K562 (cell line): ENCODE measurements around the gene PRKAR2B. TPM values are rescaled to one million over a fixed set of nuclear protein-coding genes. Genes with fewer than 3 reads are reported as not detected.

ENCODE experiments used
- ATF3 ChIP-seq, 2 experiments: fragments of 450-650 bp in 1 of 2; sonication (generic) in 1 of 2; formaldehyde crosslinking in 1 of 2; IDR thresholded peaks in 1 of 2; conservative IDR thresholded peaks in 1 of 2; 2 replicates each; pipeline versions ENCODE4 v1.6.1 to v1.8.1; 2016 to 2023; ENCODE audit warnings: mild to moderate bottlenecking in 2 of 2, moderate library complexity in 2 of 2, inconsistent platforms in 1 of 2, missing genetic modification reagents in 1 of 2
- CREB1 ChIP-seq, 2 experiments: sonication (generic) in 1 of 2; formaldehyde crosslinking in 1 of 2; IDR thresholded peaks; 2 replicates each; pipeline versions ENCODE4 v1.6.1 to v1.8.0; 2012 to 2022; ENCODE audit warnings: inconsistent platforms in 1 of 2, mild to moderate bottlenecking in 1 of 2, missing genetic modification reagents in 1 of 2, moderate library complexity in 1 of 2
- DPF2 ChIP-seq: fragments of 450-650 bp; IDR thresholded peaks from 2 replicates; pipeline ENCODE4 v1.6.1; 2016
- HIVEP1 ChIP-seq: fragments of 250-450 bp; sonication (Bioruptor Pico); IDR thresholded peaks from 2 replicates; pipeline ENCODE4 v1.4.0; 2020; ENCODE audit warnings: mild to moderate bottlenecking
- HMGXB4 ChIP-seq: sonication (generic); formaldehyde crosslinking; IDR thresholded peaks from 2 replicates; pipeline ENCODE4 v1.8.1; 2023; ENCODE audit warnings: mild to moderate bottlenecking, missing genetic modification reagents
- MEF2D ChIP-seq: conservative IDR thresholded peaks from 2 replicates; pipeline ENCODE4 v1.6.1; 2016; ENCODE audit warnings: low read depth, missing genetic modification characterization, missing compliant biosample characterization
- NELFE ChIP-seq: IDR thresholded peaks from 2 replicates; pipeline ENCODE4 v1.6.1; 2011; ENCODE audit warnings: mild to moderate bottlenecking; ENCODE audit not compliant: insufficient read depth, insufficient read length
- NFE2 ChIP-seq: IDR thresholded peaks from 2 replicates; pipeline ENCODE4 v1.6.1; 2014; ENCODE audit warnings: antibody characterized with exemption, low read depth
- RAD21 ChIP-seq, 2 experiments: fragments of 250-450 bp in 1 of 2; fragments of 450-650 bp in 1 of 2; sonication (Bioruptor Pico) in 1 of 2; formaldehyde crosslinking in 1 of 2; IDR thresholded peaks in 1 of 2; conservative IDR thresholded peaks in 1 of 2; 2 replicates each; pipeline versions ENCODE4 v1.4.0 to v1.8.0; 2020 to 2022; ENCODE audit warnings: mild to moderate bottlenecking in 2 of 2, moderate library complexity in 1 of 2
- SOX6 ChIP-seq: fragments of 450-650 bp; IDR thresholded peaks from 2 replicates; pipeline ENCODE4 v1.6.1; 2014; ENCODE audit warnings: mild to moderate bottlenecking
- ZBTB8A ChIP-seq: fragments of 450-650 bp; IDR thresholded peaks from 2 replicates; pipeline ENCODE4 v1.6.1; 2018; ENCODE audit warnings: mild to moderate bottlenecking, moderate library complexity; ENCODE audit not compliant: partially characterized antibody
- ZFP36 ChIP-seq: fragments of 150-350 bp; IDR thresholded peaks from 2 replicates; pipeline ENCODE4 v1.6.1; 2018; ENCODE audit warnings: low read length, low read depth; ENCODE audit not compliant: partially characterized antibody
- ZKSCAN8 ChIP-seq: fragments of 200-800 bp; sonication (Bioruptor generic); IDR thresholded peaks from 2 replicates; pipeline ENCODE4 v1.6.1; 2016; ENCODE audit warnings: missing genetic modification characterization, missing compliant biosample characterization
- ZNF143 ChIP-seq: sonication (generic); formaldehyde crosslinking; IDR thresholded peaks from 2 replicates; pipeline ENCODE4 v1.9.0; 2022; ENCODE audit warnings: mild to moderate bottlenecking, missing genetic modification reagents
- ZNF583 ChIP-seq: fragments of 250-450 bp; sonication (Bioruptor Pico); IDR thresholded peaks from 2 replicates; pipeline ENCODE4 v1.4.0; 2020
- ZNF766 ChIP-seq: fragments of 200-800 bp; sonication (Bioruptor generic); conservative IDR thresholded peaks from 2 replicates; pipeline ENCODE4 v1.6.1; 2016; ENCODE audit warnings: missing genetic modification characterization, missing compliant biosample characterization
- polyA plus RNA-seq, 8 experiments: library from polyadenylated mRNA; depleted of rRNA in 4 of 8; stranded (reverse) in 5 of 8; unstranded in 3 of 8; fragments of >200 nt; fragmentation: Nextera tagmentation in 2 of 8; fragmentation: Illumina TruSeq in 1 of 8; extraction: Ambion mirVana in 2 of 8; extraction: Trizol in 1 of 8; gene quantifications; 2 replicates each; pipeline versions ENCODE4 v1.2.1 to v1.2.3, GENCODE V29; 2011 to 2014; ENCODE audit warnings: inconsistent platforms in 1 of 8, missing spikeins in 1 of 8
- total RNA-seq, 7 experiments: library from RNA; depleted of rRNA in 6 of 7; stranded (reverse); fragments of >200 nt in 6 of 7; fragmentation: Illumina TruSeq in 2 of 7; extraction: Trizol in 2 of 7; gene quantifications; 2 replicates each; pipeline versions ENCODE4 v1.2.1 to v1.2.3, GENCODE V29; 2011 to 2021; ENCODE audit warnings: low replicate concordance in 1 of 7
- TF ChIP-seq, protein P1 (sequence below): sonication (generic); formaldehyde crosslinking; IDR thresholded peaks from 2 replicates; pipeline ENCODE4 v1.8.0; 2023; ENCODE audit warnings: mild to moderate bottlenecking, missing genetic modification reagents

Gene PRKAR2B
- total and polyA plus RNA-seq, 9 of the 15 experiments (the other 6 are each of a cell fraction or from before 2014, with no cell fraction given), result 59.0 to 173 (median 129) TPM

DNA sequence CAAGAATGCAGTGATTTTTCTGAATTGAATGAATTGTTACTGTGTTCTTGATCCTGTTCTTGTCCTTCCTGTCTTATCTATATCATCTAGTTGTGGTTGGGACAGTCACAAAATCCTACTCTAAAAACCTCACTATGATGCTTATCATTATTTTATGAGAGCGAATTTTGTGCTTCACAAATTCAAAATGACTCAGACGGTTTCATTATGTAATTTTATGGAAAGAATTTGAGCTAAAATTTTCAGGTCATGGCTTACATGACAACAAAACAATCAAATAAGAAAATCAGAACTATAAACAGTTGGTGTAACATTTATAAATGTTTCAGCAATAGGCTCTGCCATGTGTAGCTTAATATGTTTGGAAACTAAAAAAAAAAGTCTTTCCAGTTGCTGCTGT, 6.9 kb downstream of the PRKAR2B start (continued):
- peak; percentile 40; the same call in 1 of the 2 replicates for TF ChIP-seq SOX6
- no peak for TF ChIP-seq HMGXB4 (CRISPR knock-in tag)
- no peak for TF ChIP-seq MEF2D
- no peak for TF ChIP-seq ZFP36
- TF ChIP-seq ZNF143 (CRISPR knock-in tag), result no peak
- TF ChIP-seq NFE2, result peak; percentile 23; the same call in 1 of the 2 replicates
- no peak for TF ChIP-seq ZNF583 (CRISPR knock-in tag)
- TF ChIP-seq, protein P1, sequence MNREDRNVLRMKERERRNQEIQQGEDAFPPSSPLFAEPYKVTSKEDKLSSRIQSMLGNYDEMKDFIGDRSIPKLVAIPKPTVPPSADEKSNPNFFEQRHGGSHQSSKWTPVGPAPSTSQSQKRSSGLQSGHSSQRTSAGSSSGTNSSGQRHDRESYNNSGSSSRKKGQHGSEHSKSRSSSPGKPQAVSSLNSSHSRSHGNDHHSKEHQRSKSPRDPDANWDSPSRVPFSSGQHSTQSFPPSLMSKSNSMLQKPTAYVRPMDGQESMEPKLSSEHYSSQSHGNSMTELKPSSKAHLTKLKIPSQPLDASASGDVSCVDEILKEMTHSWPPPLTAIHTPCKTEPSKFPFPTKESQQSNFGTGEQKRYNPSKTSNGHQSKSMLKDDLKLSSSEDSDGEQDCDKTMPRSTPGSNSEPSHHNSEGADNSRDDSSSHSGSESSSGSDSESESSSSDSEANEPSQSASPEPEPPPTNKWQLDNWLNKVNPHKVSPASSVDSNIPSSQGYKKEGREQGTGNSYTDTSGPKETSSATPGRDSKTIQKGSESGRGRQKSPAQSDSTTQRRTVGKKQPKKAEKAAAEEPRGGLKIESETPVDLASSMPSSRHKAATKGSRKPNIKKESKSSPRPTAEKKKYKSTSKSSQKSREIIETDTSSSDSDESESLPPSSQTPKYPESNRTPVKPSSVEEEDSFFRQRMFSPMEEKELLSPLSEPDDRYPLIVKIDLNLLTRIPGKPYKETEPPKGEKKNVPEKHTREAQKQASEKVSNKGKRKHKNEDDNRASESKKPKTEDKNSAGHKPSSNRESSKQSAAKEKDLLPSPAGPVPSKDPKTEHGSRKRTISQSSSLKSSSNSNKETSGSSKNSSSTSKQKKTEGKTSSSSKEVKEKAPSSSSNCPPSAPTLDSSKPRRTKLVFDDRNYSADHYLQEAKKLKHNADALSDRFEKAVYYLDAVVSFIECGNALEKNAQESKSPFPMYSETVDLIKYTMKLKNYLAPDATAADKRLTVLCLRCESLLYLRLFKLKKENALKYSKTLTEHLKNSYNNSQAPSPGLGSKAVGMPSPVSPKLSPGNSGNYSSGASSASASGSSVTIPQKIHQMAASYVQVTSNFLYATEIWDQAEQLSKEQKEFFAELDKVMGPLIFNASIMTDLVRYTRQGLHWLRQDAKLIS (CRISPR knock-in tag), result no peak
- TF ChIP-seq ATF3 (IDR thresholded peaks at IDR 0.05), result peak; percentile 60
- no peak for TF ChIP-seq ATF3 (CRISPR knock-in tag; conservative IDR thresholded peaks at IDR 0.05)
- TF ChIP-seq ZNF766 (CRISPR knock-in tag), result 0 out of 2 replicates have a peak, but pooled peaks have one; percentile 52
- TF ChIP-seq ZKSCAN8, result 0 out of 2 replicates have a peak, but pooled peaks have one; percentile 45
- TF ChIP-seq CREB1 (IDR thresholded peaks at IDR 0.05), result no peak
- TF ChIP-seq CREB1 (CRISPR knock-in tag; IDR thresholded peaks at IDR 0.05), result no peak
- peak in 1 of 2 experiments; percentile 21; a peak in 1 of 4 replicates for TF ChIP-seq RAD21 (CRISPR knock-in tag; conservative IDR thresholded peaks at IDR 0.05 in 1 of 2, IDR thresholded peaks at IDR 0.05 in 1 of 2)
- 0 out of 2 replicates have a peak, but pooled peaks have one; percentile 20 for TF ChIP-seq DPF2
- TF ChIP-seq ZBTB8A, result no peak
- TF ChIP-seq NELFE, result no peak
- TF ChIP-seq HIVEP1, result no peak
